K562 (cell line): ENCODE data around the gene PLP2. TPM values are rescaled to one million over a fixed set of nuclear protein-coding genes. Genes with fewer than 3 reads are reported as not detected.
A peak's percentile ranks its signal among the peaks of the same experiment; 100 is the strongest.

ENCODE experiments used
- AFF4 ChIP-seq: sonication (generic); formaldehyde crosslinking; IDR thresholded peaks from 2 replicates; pipeline ENCODE4 v1.8.0; 2023; ENCODE audit warnings: mild to moderate bottlenecking, missing genetic modification reagents
- DPF2 ChIP-seq: fragments of 450-650 bp; IDR thresholded peaks from 2 replicates; pipeline ENCODE4 v1.6.1; 2016
- E2F6 ChIP-seq, 2 experiments: IDR thresholded peaks; 2 replicates each; pipeline ENCODE4 v1.6.1; 2011; ENCODE audit warnings: borderline replicate concordance in 1 of 2, control low read depth in 1 of 2, low read depth in 1 of 2, low read length in 1 of 2, mild to moderate bottlenecking in 1 of 2, mixed read lengths in 1 of 2, moderate library complexity in 1 of 2; ENCODE audit not compliant: insufficient read depth in 1 of 2, insufficient read length in 1 of 2, poor library complexity in 1 of 2, severe bottlenecking in 1 of 2; ENCODE audit errors: extremely low read depth in 1 of 2
- EHMT2 ChIP-seq: fragments of 450-650 bp; IDR thresholded peaks from 2 replicates; pipeline ENCODE4 v1.6.1; 2018; ENCODE audit warnings: antibody characterized with exemption
- FOS ChIP-seq: IDR thresholded peaks from 3 replicates; pipeline ENCODE4 v1.6.1; 2011; ENCODE audit not compliant: insufficient read length; ENCODE audit errors: extremely low read depth
- GTF2F1 ChIP-seq: IDR thresholded peaks from 2 replicates; pipeline ENCODE4 v1.6.1; 2011; ENCODE audit warnings: low read depth, low read length, improper control_type of control experiment
- KAT8 ChIP-seq: fragments of 450-650 bp; IDR thresholded peaks from 2 replicates; pipeline ENCODE4 v1.6.1; 2016; ENCODE audit warnings: low read depth, mild to moderate bottlenecking
- MNT ChIP-seq, 2 experiments: fragments of 450-650 bp; conservative IDR thresholded peaks; 2 replicates each; pipeline ENCODE4 v1.6.1; 2017; ENCODE audit warnings: mild to moderate bottlenecking in 2 of 2, moderate library complexity in 2 of 2
- NFXL1 ChIP-seq: fragments of 450-650 bp; formaldehyde crosslinking; IDR thresholded peaks from 2 replicates; pipeline ENCODE4 v1.4.0; 2021; ENCODE audit warnings: mild to moderate bottlenecking
- PBX2 ChIP-seq, 2 experiments: IDR thresholded peaks in 1 of 2; conservative IDR thresholded peaks in 1 of 2; 2 replicates each; pipeline ENCODE4 v1.6.1; 2016; ENCODE audit warnings: low read depth in 2 of 2, mild to moderate bottlenecking in 1 of 2, missing compliant biosample characterization in 1 of 2, missing genetic modification characterization in 1 of 2, moderate library complexity in 1 of 2
- POLR2G ChIP-seq: fragments of 200-400 bp; formaldehyde crosslinking; IDR thresholded peaks from 2 replicates; pipeline ENCODE4 v1.6.1; 2017; ENCODE audit warnings: low read depth, mild to moderate bottlenecking, antibody characterized with exemption, low read length, moderate library complexity
- SRF ChIP-seq, 2 experiments: fragments of 250-450, 450-650 bp in 1 of 2; sonication (Bioruptor Pico) in 1 of 2; sonication (generic) in 1 of 2; formaldehyde crosslinking; IDR thresholded peaks; 2 replicates each; pipeline versions ENCODE4 v1.5.0 to v1.5.1; 2020 to 2022; ENCODE audit warnings: mild to moderate bottlenecking in 1 of 2, missing genetic modification reagents in 1 of 2
- SRSF9 ChIP-seq: fragments of 200-400 bp; formaldehyde crosslinking; IDR thresholded peaks from 2 replicates; pipeline ENCODE4 v1.6.1; 2017; ENCODE audit warnings: low read depth, low read length, borderline replicate concordance
- TBP ChIP-seq: optimal IDR thresholded peaks from 2 replicates; pipeline ENCODE3; 2011; ENCODE audit warnings: low read depth, low read length, improper control_type of control experiment
- ZNF436 ChIP-seq: fragments of 250-450, 450-650 bp; sonication (Bioruptor Pico); formaldehyde crosslinking; IDR thresholded peaks from 2 replicates; pipeline ENCODE4 v1.7.0; 2020; ENCODE audit warnings: mild to moderate bottlenecking
- ZNF561 ChIP-seq: fragments of 450-650 bp; formaldehyde crosslinking; conservative IDR thresholded peaks from 2 replicates; pipeline ENCODE4 v1.4.0; 2020; ENCODE audit warnings: mild to moderate bottlenecking, moderate library complexity
- polyA plus RNA-seq, 8 experiments: library from polyadenylated mRNA; depleted of rRNA in 4 of 8; stranded (reverse) in 5 of 8; unstranded in 3 of 8; fragments of >200 nt; fragmentation: Nextera tagmentation in 2 of 8; fragmentation: Illumina TruSeq in 1 of 8; extraction: Ambion mirVana in 2 of 8; extraction: Trizol in 1 of 8; gene quantifications; 2 replicates each; pipeline versions ENCODE4 v1.2.1 to v1.2.3, GENCODE V29; 2011 to 2014; ENCODE audit warnings: inconsistent platforms in 1 of 8, missing spikeins in 1 of 8
- total RNA-seq, 7 experiments: library from RNA; depleted of rRNA in 6 of 7; stranded (reverse); fragments of >200 nt in 6 of 7; fragmentation: Illumina TruSeq in 2 of 7; extraction: Trizol in 2 of 7; gene quantifications; 2 replicates each; pipeline versions ENCODE4 v1.2.1 to v1.2.3, GENCODE V29; 2011 to 2021; ENCODE audit warnings: low replicate concordance in 1 of 7

PLP2 gene
- total and polyA plus RNA-seq, 9 of the 15 experiments (the other 6 are each of a cell fraction or from before 2014, with no cell fraction given), result 34.7 to 236 (median 112) TPM

GRCh38 chrX:49166914-49167739 is 4.6 kb upstream of the PLP2 start (continued):
- no peak for TF ChIP-seq SRSF9
- no peak for TF ChIP-seq E2F6 (IDR thresholded peaks at IDR 0.05; ENCODE audit: borderline replicate concordance in 1 of 2, extremely low read depth in 1 of 2, insufficient read depth in 1 of 2, insufficient read length in 1 of 2, low read depth in 1 of 2, low read length in 1 of 2, poor library complexity in 1 of 2, severe bottlenecking in 1 of 2)
- TF ChIP-seq TBP, result peak; percentile 64
- no peak for TF ChIP-seq NFXL1 (CRISPR knock-in tag)
- peak; percentile 81 for TF ChIP-seq POLR2G
- TF ChIP-seq GTF2F1, result no peak
- no peak for TF ChIP-seq ZNF561 (CRISPR knock-in tag)
- TF ChIP-seq ZNF436 (CRISPR knock-in tag), result no peak
- peak; percentile 62 for TF ChIP-seq DPF2
- TF ChIP-seq MNT (conservative IDR thresholded peaks at IDR 0.05), result peak in 1 of 2 experiments; percentile 25; a peak in 2 of 4 replicates
- no peak for TF ChIP-seq PBX2 (CRISPR knock-in tag; IDR thresholded peaks at IDR 0.05; ENCODE audit: low read depth)
- TF ChIP-seq PBX2 (tag; conservative IDR thresholded peaks at IDR 0.05; ENCODE audit: low read depth), result no peak
- no peak for TF ChIP-seq EHMT2
- no peak; the same call in 1 of the 2 replicates for TF ChIP-seq AFF4 (CRISPR knock-in tag)
- no peak for TF ChIP-seq KAT8
- no peak for TF ChIP-seq FOS
- TF ChIP-seq SRF (CRISPR knock-in tag; IDR thresholded peaks at IDR 0.05), result peak in 1 of 2 experiments; percentile 84; a peak in 2 of 4 replicates
